Measurements from ENCODE around the gene ARAP1. TPM values are rescaled to one million over a fixed set of nuclear protein-coding genes. Genes with fewer than 3 reads are reported as not detected.

ARAP1 gene
- total and polyA plus RNA-seq, 2 experiments from 2014 or later: 41.5 to 200 TPM

- no peak for DNase-seq (ENCODE audit: low read depth in 1 of 2, low spot score in 1 of 2)
- TF ChIP-seq CTCF (IDR thresholded peaks at IDR 0.05; ENCODE audit: low read depth, low read length): no peak
- Histone ChIP-seq H3K36me3 (no peaks in the 10 kb centered on the region), H3K27ac (no peak overlapping the region), H3K4me3 (peak overlapping the region; percentile 93), H3K4me1 (ENCODE audit: low read depth) (peaks cover 27% of the 10 kb centered on the region), H3K9me3 (ENCODE audit: low read depth) (no peaks in the 10 kb centered on the region), H3K27me3 (no peaks in the 10 kb centered on the region)
Measured at GRCh38 chr11:72750556-72751115, 1.6 kb downstream of the ARAP1 start.

GRCh38 chr11:72750086-72750485 is 2.1 kb downstream of the ARAP1 start:
- no peak overlapping the region for H3K27ac ChIP-seq
- no peaks in the 10 kb centered on the region for H3K27me3 ChIP-seq
- no peaks in the 10 kb centered on the region for H3K36me3 ChIP-seq
- H3K4me3 ChIP-seq: no peak overlapping the region
- TF ChIP-seq CTCF (IDR thresholded peaks at IDR 0.05; ENCODE audit: low read depth, low read length): no peak
- H3K9me3 ChIP-seq (ENCODE audit: low read depth): no peaks in the 10 kb centered on the region
- DNase-seq (ENCODE audit: low read depth in 1 of 2, low spot score in 1 of 2): no peak
- peaks cover 28% of the 10 kb centered on the region for H3K4me1 ChIP-seq (ENCODE audit: low read depth)

- H3K27me3 ChIP-seq: no peaks in the 10 kb centered on the region
- no peaks in the 10 kb centered on the region for H3K36me3 ChIP-seq
- H3K27ac ChIP-seq: peak overlapping the region; percentile 55
- DNase-seq (ENCODE audit: low read depth in 1 of 2, low spot score in 1 of 2): no peak
- peaks cover 41% of the 10 kb centered on the region for H3K4me1 ChIP-seq (ENCODE audit: low read depth)
- H3K9me3 ChIP-seq (ENCODE audit: low read depth): no peaks in the 10 kb centered on the region
- H3K4me3 ChIP-seq: no peak overlapping the region
- TF ChIP-seq CTCF (IDR thresholded peaks at IDR 0.05; ENCODE audit: low read depth, low read length): no peak
Measured at GRCh38 chr11:72747289-72747855, 4.8 kb downstream of the ARAP1 start.

- Histone ChIP-seq H3K4me3 (no peak overlapping the region), H3K27ac (peak overlapping the region; percentile 55), H3K9me3 (ENCODE audit: low read depth) (no peaks in the 10 kb centered on the region), H3K4me1 (ENCODE audit: low read depth) (peaks cover 46% of the 10 kb centered on the region), H3K36me3 (no peaks in the 10 kb centered on the region), H3K27me3 (no peaks in the 10 kb centered on the region)
- no peak for TF ChIP-seq CTCF (IDR thresholded peaks at IDR 0.05; ENCODE audit: low read depth, low read length)
- DNase-seq (ENCODE audit: low read depth in 1 of 2, low spot score in 1 of 2): no peak
Measured at GRCh38 chr11:72746821-72747220, 5.4 kb downstream of the ARAP1 start.

- no peak for DNase-seq (ENCODE audit: low read depth in 1 of 2, low spot score in 1 of 2)
- Histone ChIP-seq H3K27me3 (no peaks in the 10 kb centered on the region), H3K4me3 (no peak overlapping the region), H3K4me1 (ENCODE audit: low read depth) (peaks cover 52% of the 10 kb centered on the region), H3K36me3 (no peaks in the 10 kb centered on the region), H3K27ac (peak overlapping the region; percentile 55), H3K9me3 (ENCODE audit: low read depth) (no peaks in the 10 kb centered on the region)
- no peak for TF ChIP-seq CTCF (IDR thresholded peaks at IDR 0.05; ENCODE audit: low read depth, low read length)
Measured at GRCh38 chr11:72745925-72746550, 6.2 kb downstream of the ARAP1 start.
